CD4-positive, alpha-beta T cell treated with Interferon gamma for 1 hour (primary cell): ENCODE data around the gene PCGF6.

Experiments
- DNase-seq: peaks from one replicate; pipeline ENCODE4 v3.0.0-alpha.2; 2020

PCGF6 gene

GRCh38 chr10:103254538-103255325 lies 96.2 kb downstream of the PCGF6 start:
- DNase-seq: no peak

GRCh38 chr10:103254113-103254512 lies 96.8 kb downstream of the PCGF6 start:
- no peak for DNase-seq
